Uterus (tissue), 4 donors: Measurements from ENCODE around the gene EPS8L3. TPM values are rescaled to one million over a fixed set of nuclear protein-coding genes. Genes with fewer than 3 reads are reported as not detected.

ENCODE experiments used
- DNase-seq, 2 donors: peaks; one replicate each; pipeline ENCODE4 v3.0.0-alpha.2; 2019 to 2020
- H3K27ac ChIP-seq, 2 donors: fragments of 200-600 bp; sonication (generic); 1 replicate in 1 of 2; 2 replicates in 1 of 2; pipeline ENCODE4 v1.5.1; 2016 to 2018
- H3K27me3 ChIP-seq, 2 donors: fragments of 200-600 bp; sonication (generic); one replicate each; pipeline ENCODE4 v1.5.1; 2018 to 2019; ENCODE audit warnings: control low read depth in 1 of 2
- H3K36me3 ChIP-seq, 2 donors: fragments of 200-600 bp; sonication (generic); one replicate each; pipeline ENCODE4 v1.5.1; 2019; ENCODE audit warnings: control low read depth in 1 of 2
- H3K4me1 ChIP-seq, 2 donors: fragments of 200-600 bp; sonication (generic); one replicate each; pipeline ENCODE4 v1.5.1; 2018 to 2019; ENCODE audit warnings: control low read depth in 1 of 2
- H3K4me3 ChIP-seq, 2 donors: fragments of 200-600 bp; sonication (generic); 1 replicate in 1 of 2; 2 replicates in 1 of 2; pipeline ENCODE4 v1.5.1; 2018 to 2019; ENCODE audit warnings: mild to moderate bottlenecking in 1 of 2
- H3K9me3 ChIP-seq, 2 donors: fragments of 200-600 bp; sonication (generic); one replicate each; pipeline ENCODE4 v1.5.1; 2019; ENCODE audit warnings: control low read depth in 1 of 2
- POLR2A ChIP-seq, 2 donors: fragments of 450-650 bp; IDR thresholded peaks; one replicate each; pipeline ENCODE4 v1.6.1; 2016; ENCODE audit warnings: antibody characterized with exemption in 2 of 2, mild to moderate bottlenecking in 1 of 2, moderate library complexity in 1 of 2
- intact Hi-C: fragments of 100-400 bp; cut with DNase I; formaldehyde crosslinking; loops from one replicate; pipeline ENCODE4 v1.15.1; 2023; ENCODE audit warnings: low total_unique reads
- total RNA-seq, 4 donors: library from RNA; depleted of rRNA in 3 of 4; stranded (reverse); fragments of >200 nt in 3 of 4; gene quantifications; one replicate each; pipeline versions ENCODE4 v1.1.0 to v1.2.4, GENCODE V29; 2014 to 2023
- TF ChIP-seq, protein P1 (sequence below), 4 experiments: fragments of 200-600 bp in 2 of 4; fragments of 450-650 bp in 2 of 4; sonication (generic) in 2 of 4; IDR thresholded peaks; one replicate each; pipeline ENCODE4 v1.5.1; 2016 to 2019; ENCODE audit warnings: antibody characterized with exemption in 4 of 4, mild to moderate bottlenecking in 2 of 4, moderate library complexity in 1 of 4
- donor health status: DM: yes; HTN: yes; CAD: no.

The EPS8L3 gene
- total RNA-seq, 4 donors from 2014 or later = 0.26 to 0.29 TPM; not detected in 2

DNA sequence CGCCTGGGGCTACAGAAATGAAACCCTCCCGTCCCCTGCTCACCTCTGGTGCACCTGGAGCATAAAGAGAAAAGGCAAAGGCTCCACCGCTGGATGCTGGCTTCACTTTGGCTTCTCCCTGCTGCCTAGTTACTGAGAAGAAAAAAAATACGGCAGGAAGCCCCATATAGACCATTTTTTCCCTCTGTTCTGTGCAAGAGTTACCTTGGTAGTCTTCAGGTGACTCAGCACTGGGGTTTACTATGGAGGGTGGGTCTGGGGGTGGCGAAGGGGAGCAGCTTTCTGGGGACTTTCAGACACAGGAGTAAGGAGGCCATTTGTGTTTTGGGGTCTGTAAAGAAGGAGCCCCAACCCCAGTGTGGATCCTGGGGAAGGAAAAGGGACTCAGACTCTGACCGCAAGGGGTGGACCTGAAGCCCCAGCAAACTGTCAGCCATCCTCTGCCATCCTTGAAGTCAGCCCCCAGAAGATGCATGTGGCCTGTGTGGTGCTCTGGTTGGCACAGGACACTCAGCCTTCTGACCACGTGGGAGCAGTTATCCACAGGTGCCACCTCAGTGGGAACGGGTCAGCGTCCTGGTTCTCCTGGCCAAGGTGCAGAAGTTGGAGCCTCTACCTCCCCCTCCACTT is 25.9 kb upstream of the EPS8L3 start:
- Histone ChIP-seq H3K4me1 (peaks cover 0 to 18% of the 10 kb centered on the region in 2 donors), H3K9me3 (no peaks in the 10 kb centered on the region), H3K4me3 (no peak overlapping the region), H3K27me3 (no peaks in the 10 kb centered on the region), H3K36me3 (no peaks in the 10 kb centered on the region), H3K27ac (no peak overlapping the region)
- no peak for TF ChIP-seq POLR2A (IDR thresholded peaks at IDR 0.05)
- TF ChIP-seq, protein P1, sequence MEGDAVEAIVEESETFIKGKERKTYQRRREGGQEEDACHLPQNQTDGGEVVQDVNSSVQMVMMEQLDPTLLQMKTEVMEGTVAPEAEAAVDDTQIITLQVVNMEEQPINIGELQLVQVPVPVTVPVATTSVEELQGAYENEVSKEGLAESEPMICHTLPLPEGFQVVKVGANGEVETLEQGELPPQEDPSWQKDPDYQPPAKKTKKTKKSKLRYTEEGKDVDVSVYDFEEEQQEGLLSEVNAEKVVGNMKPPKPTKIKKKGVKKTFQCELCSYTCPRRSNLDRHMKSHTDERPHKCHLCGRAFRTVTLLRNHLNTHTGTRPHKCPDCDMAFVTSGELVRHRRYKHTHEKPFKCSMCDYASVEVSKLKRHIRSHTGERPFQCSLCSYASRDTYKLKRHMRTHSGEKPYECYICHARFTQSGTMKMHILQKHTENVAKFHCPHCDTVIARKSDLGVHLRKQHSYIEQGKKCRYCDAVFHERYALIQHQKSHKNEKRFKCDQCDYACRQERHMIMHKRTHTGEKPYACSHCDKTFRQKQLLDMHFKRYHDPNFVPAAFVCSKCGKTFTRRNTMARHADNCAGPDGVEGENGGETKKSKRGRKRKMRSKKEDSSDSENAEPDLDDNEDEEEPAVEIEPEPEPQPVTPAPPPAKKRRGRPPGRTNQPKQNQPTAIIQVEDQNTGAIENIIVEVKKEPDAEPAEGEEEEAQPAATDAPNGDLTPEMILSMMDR (IDR thresholded peaks at IDR 0.05) = no peak
- peak; percentile 6 to 9 for DNase-seq
- intact Hi-C loops = loop anchor here (5.0 kb wide), 1 partner anchor 188 kb away; no protein-coding TSS in a partner anchor

DNA sequence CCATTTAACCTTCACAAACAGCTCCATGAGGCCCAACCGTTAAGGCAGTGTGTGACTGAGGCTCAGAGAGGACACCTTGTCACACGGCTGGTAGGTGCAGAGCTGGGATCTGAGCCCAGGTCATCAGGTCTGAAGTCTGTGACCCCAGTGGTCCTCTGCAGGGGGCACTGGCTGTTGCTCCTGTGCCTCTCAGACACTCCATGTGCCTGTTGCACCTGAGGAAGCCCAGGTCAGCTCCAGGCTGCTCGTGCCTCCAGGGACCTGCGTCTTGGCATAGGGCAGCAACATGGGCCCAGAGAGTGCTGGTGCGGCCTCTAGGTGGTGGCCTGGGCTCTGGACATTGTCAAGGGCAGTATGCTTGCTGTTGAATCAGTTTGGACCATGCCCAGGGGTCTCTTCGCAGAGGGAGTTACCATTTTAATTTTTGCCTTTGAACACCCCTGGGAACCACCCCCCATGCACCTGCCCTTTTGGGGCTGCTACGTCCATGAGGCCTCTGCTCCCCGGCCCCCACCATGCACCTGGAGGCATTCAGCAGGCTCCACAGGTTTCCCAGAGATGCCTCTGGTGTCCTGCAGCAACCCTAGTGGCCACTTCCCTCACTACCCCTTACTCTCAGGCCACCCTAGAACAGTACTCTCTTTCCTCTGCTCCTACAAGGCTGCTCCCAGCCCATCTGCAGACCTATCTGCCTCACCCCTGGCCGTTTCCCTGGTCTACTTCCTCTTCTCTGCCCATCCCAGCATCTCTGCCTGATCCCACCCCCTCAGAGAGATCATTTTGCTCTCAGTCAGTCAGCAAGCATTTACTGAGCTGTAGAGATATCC is 25.2 kb upstream of the EPS8L3 start:
- Histone ChIP-seq H3K9me3 (no peaks in the 10 kb centered on the region), H3K36me3 (no peaks in the 10 kb centered on the region), H3K4me1 (peaks cover 0 to 18% of the 10 kb centered on the region in 2 donors), H3K4me3 (no peak overlapping the region), H3K27ac (no peak overlapping the region), H3K27me3 (no peaks in the 10 kb centered on the region)
- peak; percentile 12 to 13 for DNase-seq
- TF ChIP-seq, protein P1 (IDR thresholded peaks at IDR 0.05) = no peak
- TF ChIP-seq POLR2A (IDR thresholded peaks at IDR 0.05) = no peak
- intact Hi-C loops = loop anchor here (5.0 kb wide), 1 partner anchor 188 kb away; no protein-coding TSS in a partner anchor

DNA sequence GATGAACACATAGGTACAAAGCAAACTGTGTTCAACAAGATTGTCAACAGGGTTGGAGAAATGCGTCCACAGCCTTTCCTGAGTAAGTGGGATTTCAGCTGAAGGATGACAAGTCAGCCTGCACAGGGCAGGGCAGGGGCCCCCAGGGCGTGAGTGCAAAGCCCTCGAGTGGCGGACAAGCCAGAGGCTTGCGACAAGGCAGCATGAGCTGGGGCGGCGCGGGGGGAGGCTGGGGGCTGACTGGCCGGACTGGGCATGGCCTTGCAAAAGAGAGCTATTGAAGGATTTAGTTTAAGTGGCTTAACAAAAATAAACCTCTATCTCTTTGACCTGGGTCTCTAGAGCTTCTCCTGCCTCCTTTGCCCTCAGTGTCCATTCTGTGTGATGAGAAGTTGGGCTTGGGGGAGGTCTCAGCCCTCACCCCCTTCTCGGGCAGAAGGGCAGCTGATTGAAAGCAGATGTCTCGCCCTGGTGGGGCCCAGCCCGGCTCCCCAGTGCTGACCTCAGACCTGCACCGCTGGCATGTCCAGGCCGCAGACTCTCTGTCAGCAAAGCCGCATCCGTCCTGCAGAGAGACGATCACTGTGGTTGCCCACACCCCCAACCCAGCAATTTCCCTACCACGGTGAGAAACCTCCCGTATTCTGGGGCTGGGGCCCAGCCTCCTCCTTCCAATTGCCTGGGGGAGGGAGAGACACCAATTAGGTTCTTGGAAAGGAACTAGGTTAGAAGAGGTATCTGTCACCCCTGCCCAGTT is 24.3 kb upstream of the EPS8L3 start:
- H3K27me3 ChIP-seq = no peaks in the 10 kb centered on the region
- H3K4me3 ChIP-seq = no peak overlapping the region
- no peak overlapping the region for H3K27ac ChIP-seq
- peak; percentile 13 to 14 for DNase-seq
- no peak for TF ChIP-seq POLR2A (IDR thresholded peaks at IDR 0.05)
- TF ChIP-seq, protein P1 (IDR thresholded peaks at IDR 0.05) = no peak
- no peaks in the 10 kb centered on the region for H3K9me3 ChIP-seq
- H3K36me3 ChIP-seq = no peaks in the 10 kb centered on the region
- H3K4me1 ChIP-seq = peaks cover 0 to 13% of the 10 kb centered on the region in 2 donors
- intact Hi-C loops = loop anchor here (5.0 kb wide), 1 partner anchor 189 kb away; no protein-coding TSS in a partner anchor

DNA sequence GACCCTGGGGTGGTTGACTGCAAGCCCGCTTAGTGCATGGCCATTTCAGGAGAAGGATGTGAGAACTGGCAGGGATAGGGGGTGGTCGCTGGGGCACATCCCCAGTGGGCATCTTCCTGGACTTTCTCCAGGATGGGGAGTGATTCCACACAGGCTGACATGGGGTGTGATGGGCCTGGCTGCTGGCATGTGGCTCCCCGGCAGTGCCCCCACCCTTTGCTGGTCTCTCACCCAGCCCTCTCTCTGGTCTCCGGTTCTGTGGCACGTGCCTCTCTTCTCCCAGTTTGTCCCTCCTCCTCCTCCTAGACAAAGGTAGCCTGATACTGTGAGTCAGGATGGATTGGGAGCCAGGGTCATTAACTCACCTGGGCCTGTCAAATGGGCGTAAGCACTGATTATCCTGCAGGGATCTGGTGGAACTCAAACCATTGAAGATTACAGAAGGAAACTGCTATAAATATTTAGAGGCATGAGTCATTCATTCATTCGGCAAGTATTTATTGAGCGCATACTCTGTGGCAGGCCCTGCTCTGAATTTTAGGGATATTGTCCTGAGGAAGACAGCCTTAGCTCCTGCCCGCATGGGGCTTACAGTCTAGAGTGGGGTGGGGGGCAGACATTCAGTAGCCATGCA is 23.6 kb upstream of the EPS8L3 start:
- Histone ChIP-seq H3K4me1 (peaks cover 0 to 9% of the 10 kb centered on the region in 2 donors), H3K9me3 (no peaks in the 10 kb centered on the region), H3K4me3 (no peak overlapping the region), H3K27me3 (no peaks in the 10 kb centered on the region), H3K27ac (no peak overlapping the region), H3K36me3 (no peaks in the 10 kb centered on the region)
- TF ChIP-seq, protein P1 (IDR thresholded peaks at IDR 0.05) = no peak
- TF ChIP-seq POLR2A (IDR thresholded peaks at IDR 0.05) = no peak
- intact Hi-C loops = loop anchor here (5.0 kb wide), 1 partner anchor 190 kb away; no protein-coding TSS in a partner anchor
- peak; percentile 7 to 14 for DNase-seq
